GM12875 (cell line): Measurements from ENCODE around the gene SLC16A6.
"Not testable (repeated sequence)": the region's sequence is repeated elsewhere in the genome, so short reads cannot be mapped to it uniquely, and the experiment has no call there.

Experiments
- H3K4me3 ChIP-seq: one replicate; pipeline ENCODE4 v1.5.1; 2011; ENCODE audit warnings: low read depth, low read length, control low read depth
- TF ChIP-seq, protein P1 (sequence below): IDR thresholded peaks from 2 replicates; pipeline ENCODE4 v1.5.1; 2011; ENCODE audit warnings: low read depth, mild to moderate bottlenecking, control low read depth, inconsistent platforms, low read length, moderate library complexity, borderline replicate concordance; ENCODE audit not compliant: insufficient read depth

The SLC16A6 gene

DNA sequence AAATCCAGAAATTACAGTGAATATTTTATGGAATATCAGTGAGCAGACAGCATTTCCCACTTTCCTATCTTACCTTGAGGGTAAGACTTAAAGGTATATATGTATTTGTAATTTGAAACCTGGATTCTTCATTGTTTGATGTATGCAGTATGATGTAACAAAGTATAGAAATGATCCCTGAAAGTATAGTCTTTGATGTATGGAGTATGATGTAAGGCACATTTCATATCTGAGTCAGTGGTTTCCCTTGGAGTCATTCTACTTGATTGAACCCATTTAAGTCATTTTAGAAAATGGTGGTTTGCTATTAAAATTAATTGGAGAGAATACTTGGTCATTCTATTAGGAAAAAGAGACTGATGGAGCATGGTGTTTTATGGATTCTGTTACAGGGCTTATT lies 33.0 kb downstream of the SLC16A6 start:
- H3K4me3 ChIP-seq, result no peak overlapping the region
- TF ChIP-seq, protein P1, sequence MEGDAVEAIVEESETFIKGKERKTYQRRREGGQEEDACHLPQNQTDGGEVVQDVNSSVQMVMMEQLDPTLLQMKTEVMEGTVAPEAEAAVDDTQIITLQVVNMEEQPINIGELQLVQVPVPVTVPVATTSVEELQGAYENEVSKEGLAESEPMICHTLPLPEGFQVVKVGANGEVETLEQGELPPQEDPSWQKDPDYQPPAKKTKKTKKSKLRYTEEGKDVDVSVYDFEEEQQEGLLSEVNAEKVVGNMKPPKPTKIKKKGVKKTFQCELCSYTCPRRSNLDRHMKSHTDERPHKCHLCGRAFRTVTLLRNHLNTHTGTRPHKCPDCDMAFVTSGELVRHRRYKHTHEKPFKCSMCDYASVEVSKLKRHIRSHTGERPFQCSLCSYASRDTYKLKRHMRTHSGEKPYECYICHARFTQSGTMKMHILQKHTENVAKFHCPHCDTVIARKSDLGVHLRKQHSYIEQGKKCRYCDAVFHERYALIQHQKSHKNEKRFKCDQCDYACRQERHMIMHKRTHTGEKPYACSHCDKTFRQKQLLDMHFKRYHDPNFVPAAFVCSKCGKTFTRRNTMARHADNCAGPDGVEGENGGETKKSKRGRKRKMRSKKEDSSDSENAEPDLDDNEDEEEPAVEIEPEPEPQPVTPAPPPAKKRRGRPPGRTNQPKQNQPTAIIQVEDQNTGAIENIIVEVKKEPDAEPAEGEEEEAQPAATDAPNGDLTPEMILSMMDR, result no peak

DNA sequence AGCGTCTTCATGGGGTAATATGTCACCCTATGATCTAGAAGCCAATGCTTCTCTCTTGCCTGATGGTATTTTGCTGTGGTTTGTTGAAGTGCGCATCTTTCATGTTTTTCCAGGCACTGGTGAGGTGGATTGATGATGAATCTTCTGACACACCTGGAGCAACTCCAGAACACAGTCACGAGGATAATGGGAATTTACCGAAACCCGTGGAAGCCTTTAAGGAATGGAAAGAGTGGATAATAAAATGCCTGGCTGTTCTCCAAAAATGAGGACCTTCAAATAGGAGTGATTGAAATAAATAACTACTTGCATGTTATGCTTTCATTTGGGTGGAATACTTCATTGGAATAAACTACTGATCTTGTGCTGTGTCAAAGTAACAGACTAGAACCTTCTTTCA lies 34.2 kb downstream of the SLC16A6 start:
- H3K4me3 ChIP-seq, result not testable (repeated sequence)

DNA sequence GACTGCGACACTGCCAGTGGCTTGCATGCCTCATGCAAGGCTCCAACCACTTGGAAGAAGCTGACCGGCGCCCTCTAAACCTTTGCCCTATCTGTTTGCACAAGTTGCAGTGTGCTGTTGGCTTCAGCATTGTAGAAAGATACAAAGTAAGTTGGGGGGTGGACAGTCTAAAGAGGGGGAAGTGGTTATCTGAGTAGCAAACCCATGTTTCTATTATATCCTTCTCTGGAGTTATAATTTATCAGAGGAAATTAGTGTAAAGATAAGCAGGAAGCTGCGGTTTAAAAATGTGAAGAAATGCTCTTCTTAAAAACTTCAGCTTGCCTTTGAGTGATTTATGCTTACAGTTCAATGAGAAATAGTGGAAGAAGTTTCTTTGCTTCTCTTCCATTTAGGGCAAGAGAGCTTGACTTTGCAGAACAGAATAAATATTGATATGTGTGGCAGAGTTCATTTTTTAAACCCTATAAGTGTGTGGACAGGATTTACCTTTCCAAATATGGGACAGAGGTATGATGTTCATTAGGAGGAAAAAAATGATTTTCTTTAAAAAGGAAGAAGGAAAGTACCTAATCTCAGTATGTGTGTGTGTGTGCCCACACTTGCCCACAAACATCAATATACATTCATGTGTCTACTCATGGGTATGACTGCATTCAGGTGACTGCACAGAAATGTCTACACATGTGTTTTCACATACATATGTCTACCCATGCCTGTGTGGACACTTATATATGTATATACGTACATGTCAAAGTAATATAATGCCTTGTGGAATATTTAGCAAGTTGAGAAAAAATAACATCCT lies 35.0 kb downstream of the SLC16A6 start:
- TF ChIP-seq, protein P1, result no peak
- H3K4me3 ChIP-seq, result no peak overlapping the region

DNA sequence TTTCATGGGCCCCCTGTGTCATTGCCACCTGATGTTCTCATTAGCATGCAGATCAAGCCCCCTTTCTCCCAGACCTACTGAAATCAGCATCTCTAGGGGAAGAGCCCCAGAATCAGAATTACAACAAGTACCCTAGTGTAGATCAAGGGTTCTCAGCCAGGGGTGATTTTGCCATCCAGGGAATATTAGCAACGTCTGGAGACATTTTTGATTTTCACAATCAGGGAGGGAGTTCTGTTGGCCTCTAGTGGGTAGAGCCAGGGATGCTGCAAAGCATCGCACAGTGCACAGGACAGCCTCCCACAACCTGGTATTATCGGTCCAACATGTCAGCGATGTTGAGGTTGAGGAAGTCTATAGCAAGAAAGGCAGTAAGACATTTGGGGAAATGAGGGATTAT lies 35.8 kb downstream of the SLC16A6 start:
- no peak overlapping the region for H3K4me3 ChIP-seq
- TF ChIP-seq, protein P1, result no peak

DNA sequence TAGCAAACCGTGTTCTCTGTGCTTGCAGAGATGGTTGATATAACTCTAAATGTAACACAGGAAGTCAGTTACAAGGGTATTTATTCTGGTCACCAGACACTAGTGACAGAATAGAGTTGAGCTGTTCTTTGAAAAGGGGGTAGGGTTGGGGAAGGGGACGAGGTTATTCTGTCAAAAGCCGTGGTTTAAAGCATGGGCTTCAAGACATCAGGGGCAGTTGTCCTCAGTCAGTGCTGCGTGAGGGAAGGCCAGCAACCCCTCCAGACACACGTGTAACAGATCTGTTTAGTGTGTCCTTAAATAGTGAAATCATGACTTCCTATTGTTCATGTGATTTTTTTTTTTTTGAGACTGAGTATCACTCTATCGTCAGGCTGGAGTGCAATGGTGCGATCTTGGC lies 37.5 kb downstream of the SLC16A6 start:
- H3K4me3 ChIP-seq, result not testable (repeated sequence)

DNA sequence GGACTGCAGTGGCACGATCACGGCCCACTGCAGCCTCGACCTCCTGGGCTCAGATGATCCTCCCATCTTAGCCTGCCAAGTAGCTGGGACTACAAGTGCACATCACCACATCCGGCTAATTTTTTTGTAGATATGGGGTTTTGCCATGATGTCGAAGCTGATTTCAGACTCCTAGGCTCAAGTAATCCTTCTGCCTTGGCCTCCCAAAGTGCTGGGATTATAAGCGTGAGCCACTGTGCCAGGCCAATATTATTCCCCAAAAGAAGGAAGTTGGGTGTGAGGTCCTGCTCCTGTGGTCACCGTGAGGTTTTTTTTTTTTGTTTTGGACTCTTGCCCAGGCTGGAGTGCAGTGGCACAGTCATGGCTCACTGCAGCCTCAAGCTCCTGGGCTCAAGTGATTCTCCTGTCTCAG lies 41.6 kb downstream of the SLC16A6 start:
- TF ChIP-seq, protein P1, result no peak
- H3K4me3 ChIP-seq, result no peak overlapping the region

DNA sequence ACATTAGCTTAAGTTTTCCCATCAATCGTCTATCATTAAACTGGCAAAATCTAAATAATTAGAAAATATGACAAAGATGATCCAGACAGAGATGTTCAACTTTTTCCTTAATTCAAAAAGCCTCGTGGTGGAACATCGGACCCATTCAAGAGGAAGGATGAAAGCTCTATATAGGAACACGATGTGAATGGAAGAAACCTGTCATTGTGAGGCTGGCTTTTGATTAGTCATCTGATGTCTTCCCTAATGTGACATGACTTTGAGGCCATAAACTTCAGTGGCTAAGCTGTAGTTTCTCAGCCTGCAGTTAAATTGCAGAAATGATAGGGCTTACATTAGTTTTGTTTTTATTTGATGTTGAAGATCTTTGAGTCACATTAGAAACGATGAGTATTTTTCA lies 42.0 kb downstream of the SLC16A6 start:
- peak overlapping the region; percentile 93 for H3K4me3 ChIP-seq
- TF ChIP-seq, protein P1, result no peak

DNA sequence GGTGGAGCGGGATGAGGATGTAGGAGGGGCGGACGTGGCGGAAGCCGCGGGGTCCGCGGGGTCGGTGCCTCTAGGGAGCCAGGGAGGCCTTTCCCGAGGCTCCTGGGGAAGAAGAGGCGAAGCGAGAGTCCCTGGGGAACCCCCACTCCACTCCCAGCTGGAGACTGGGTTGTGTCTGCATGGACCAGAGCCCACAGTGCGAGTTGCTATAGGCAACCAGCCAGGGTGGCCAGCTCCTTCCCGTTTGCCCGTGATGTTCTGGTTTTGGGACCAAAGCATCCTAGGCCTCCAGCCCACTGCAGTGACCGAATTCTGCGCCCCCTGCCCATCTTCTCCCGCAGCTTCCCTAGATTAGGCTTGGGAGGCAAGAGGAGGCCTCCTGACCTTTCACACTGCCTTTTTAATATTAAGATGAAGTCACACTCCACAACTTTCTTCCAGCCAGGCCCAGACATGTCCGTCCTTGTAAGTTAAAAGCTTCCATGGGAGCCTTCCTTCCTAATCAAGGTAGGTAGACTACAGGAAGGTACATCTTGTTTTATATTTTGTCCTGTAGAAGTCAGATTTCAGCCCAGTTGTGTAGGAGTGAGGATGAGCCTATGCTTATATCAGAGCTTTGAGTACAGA lies 42.6 kb downstream of the SLC16A6 start:
- H3K4me3 ChIP-seq, result peak overlapping the region; percentile 93
- TF ChIP-seq, protein P1, result no peak
